ENCODE data around the gene LRP3.

DNA sequence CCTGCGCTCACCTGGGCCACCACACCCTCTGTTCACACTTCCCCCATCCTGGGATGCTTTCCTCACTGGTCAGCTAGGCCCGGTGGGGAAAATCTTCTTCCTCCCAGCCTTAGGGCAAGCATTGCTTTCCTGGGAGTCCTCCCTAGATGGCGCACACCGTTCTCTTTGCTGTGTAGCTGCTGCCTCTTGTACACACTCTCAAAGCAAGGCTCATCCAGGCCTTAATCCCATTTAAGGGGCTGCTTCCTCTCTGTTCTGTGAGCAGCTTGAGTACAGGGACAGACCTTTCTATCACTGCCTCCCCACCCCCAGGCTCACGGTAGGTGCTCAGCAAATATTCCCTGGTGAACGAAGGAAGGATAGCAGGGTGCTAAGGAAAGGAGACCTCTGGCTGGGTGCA, 20.5 kb downstream of the LRP3 start:
- TF ChIP-seq, protein P1, sequence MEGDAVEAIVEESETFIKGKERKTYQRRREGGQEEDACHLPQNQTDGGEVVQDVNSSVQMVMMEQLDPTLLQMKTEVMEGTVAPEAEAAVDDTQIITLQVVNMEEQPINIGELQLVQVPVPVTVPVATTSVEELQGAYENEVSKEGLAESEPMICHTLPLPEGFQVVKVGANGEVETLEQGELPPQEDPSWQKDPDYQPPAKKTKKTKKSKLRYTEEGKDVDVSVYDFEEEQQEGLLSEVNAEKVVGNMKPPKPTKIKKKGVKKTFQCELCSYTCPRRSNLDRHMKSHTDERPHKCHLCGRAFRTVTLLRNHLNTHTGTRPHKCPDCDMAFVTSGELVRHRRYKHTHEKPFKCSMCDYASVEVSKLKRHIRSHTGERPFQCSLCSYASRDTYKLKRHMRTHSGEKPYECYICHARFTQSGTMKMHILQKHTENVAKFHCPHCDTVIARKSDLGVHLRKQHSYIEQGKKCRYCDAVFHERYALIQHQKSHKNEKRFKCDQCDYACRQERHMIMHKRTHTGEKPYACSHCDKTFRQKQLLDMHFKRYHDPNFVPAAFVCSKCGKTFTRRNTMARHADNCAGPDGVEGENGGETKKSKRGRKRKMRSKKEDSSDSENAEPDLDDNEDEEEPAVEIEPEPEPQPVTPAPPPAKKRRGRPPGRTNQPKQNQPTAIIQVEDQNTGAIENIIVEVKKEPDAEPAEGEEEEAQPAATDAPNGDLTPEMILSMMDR (IDR thresholded peaks at IDR 0.05): no peak
- no peak for TF ChIP-seq POLR2A (IDR thresholded peaks at IDR 0.05)
